ENCODE data around the gene RBPJ.

GRCh38 chr4:26356081-26356501, 35.3 kb downstream of the RBPJ start:
- no peak for TF ChIP-seq POLR2AphosphoS5 (IDR thresholded peaks at IDR 0.05)
- TF ChIP-seq, protein P1, sequence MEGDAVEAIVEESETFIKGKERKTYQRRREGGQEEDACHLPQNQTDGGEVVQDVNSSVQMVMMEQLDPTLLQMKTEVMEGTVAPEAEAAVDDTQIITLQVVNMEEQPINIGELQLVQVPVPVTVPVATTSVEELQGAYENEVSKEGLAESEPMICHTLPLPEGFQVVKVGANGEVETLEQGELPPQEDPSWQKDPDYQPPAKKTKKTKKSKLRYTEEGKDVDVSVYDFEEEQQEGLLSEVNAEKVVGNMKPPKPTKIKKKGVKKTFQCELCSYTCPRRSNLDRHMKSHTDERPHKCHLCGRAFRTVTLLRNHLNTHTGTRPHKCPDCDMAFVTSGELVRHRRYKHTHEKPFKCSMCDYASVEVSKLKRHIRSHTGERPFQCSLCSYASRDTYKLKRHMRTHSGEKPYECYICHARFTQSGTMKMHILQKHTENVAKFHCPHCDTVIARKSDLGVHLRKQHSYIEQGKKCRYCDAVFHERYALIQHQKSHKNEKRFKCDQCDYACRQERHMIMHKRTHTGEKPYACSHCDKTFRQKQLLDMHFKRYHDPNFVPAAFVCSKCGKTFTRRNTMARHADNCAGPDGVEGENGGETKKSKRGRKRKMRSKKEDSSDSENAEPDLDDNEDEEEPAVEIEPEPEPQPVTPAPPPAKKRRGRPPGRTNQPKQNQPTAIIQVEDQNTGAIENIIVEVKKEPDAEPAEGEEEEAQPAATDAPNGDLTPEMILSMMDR (IDR thresholded peaks at IDR 0.05; ENCODE audit: poor library complexity, severe bottlenecking), result no peak

Measured in neural cell (in vitro differentiated cells).